OCI-LY3 (cell line): Measurements from ENCODE around the gene NEIL3.

Experiments
- EZH2phosphoT487 ChIP-seq: fragments of 200-600 bp; shearing (Covaris generic); IDR thresholded peaks from 2 replicates; pipeline ENCODE4 v1.6.1; 2018; ENCODE audit warnings: antibody characterized with exemption, mixed run types, low read depth
- TF ChIP-seq, protein P1 (sequence below): fragments of 200-600, 300-600 bp; sonication (generic); IDR thresholded peaks from 2 replicates; pipeline ENCODE4 v1.5.1; 2014; ENCODE audit warnings: antibody characterized with exemption, low read length, low read depth

DNA sequence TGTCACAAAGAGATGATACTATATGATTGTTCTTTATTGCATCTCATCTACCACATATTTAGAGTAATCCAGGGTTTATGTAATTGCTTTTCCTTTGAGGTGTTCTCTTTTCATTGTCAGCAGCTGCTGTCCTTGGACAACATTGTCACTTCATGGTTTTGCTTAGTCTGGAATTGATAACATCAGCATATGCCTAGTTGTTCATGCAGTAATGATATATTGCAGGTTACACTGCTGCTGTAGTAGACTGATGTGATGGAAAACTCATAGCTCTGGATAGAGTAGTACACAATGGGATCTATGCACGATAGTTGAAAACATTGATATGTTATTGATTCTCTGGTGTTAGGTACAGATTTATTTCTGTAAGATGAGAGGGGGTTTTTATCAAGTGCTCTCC is 13.7 kb downstream of the NEIL3 start:
- no peak for TF ChIP-seq EZH2phosphoT487
- TF ChIP-seq, protein P1, sequence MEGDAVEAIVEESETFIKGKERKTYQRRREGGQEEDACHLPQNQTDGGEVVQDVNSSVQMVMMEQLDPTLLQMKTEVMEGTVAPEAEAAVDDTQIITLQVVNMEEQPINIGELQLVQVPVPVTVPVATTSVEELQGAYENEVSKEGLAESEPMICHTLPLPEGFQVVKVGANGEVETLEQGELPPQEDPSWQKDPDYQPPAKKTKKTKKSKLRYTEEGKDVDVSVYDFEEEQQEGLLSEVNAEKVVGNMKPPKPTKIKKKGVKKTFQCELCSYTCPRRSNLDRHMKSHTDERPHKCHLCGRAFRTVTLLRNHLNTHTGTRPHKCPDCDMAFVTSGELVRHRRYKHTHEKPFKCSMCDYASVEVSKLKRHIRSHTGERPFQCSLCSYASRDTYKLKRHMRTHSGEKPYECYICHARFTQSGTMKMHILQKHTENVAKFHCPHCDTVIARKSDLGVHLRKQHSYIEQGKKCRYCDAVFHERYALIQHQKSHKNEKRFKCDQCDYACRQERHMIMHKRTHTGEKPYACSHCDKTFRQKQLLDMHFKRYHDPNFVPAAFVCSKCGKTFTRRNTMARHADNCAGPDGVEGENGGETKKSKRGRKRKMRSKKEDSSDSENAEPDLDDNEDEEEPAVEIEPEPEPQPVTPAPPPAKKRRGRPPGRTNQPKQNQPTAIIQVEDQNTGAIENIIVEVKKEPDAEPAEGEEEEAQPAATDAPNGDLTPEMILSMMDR: no peak
